Glomerular endothelial cell (primary cell): ENCODE data around the gene SERPIND1. TPM values are rescaled to one million over a fixed set of nuclear protein-coding genes. Genes with fewer than 3 reads are reported as not detected.
"Not testable (repeated sequence)": the region's sequence is repeated elsewhere in the genome, so short reads cannot be mapped to it uniquely, and the experiment has no call there.

ENCODE experiments used
- DNase-seq: peaks from one replicate; pipeline ENCODE4 v3.0.0-alpha.2; 2011; ENCODE audit warnings: low read depth, low spot score; ENCODE audit errors: extremely low read depth
- total RNA-seq: library from RNA; depleted of rRNA; stranded (reverse); fragments of >200 nt; gene quantifications from 2 replicates; pipeline ENCODE4 v1.2.3, GENCODE V29; 2015

SERPIND1 gene
- total RNA-seq, 1 donor from 2014 or later: 1.4 TPM

DNA sequence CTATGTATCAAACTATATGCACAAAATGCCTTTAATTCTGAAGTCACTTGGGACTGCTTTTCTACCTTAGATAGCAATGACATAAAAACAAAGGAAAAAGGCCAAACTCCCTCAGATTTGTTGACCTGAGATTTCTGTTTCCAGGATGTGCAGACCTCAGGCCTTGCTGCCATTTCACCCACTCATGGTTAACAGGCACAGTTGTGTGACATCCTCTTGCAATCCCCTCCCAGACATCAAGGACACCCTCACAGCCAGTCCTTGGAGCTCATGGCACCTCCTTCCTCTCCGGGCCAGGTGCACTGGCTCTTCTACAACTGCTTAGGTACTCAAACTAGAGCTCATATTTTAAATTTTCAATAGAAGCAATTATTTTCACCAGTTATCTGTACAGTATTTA lies 37.3 kb downstream of the SERPIND1 start:
- DNase-seq: no peak

DNA sequence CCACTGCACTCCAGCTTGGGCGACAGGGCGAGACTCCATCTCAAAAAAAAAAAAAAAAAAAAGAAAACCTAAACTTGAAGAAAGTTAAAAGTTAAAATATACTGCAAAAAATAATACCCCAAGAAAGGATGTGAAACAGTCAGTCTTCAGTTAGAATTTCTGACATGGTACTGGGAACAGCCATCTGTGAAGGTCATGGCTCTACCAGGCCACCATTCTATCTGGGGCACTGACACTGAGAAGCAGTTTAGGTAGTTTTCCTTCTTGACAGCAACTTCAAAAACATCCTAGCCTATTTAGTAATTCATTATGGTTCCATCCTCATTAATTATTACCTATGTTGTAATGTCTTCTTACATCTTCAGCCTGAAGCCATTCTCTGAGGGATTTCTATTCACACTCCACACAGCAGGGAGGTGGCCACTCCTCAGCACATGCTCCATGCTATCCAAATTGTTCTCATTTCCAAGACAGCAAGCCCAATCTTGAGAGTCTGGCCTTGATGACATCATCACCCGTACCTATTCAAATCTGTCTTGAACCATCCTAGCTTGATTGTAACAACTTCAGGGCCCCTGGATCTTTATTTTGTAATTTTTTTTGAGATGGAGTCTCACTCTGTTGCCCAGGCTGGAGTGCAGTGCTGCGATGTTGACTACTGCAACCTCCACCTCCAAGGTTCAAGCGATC lies 38.2 kb downstream of the SERPIND1 start:
- no peak for DNase-seq

DNA sequence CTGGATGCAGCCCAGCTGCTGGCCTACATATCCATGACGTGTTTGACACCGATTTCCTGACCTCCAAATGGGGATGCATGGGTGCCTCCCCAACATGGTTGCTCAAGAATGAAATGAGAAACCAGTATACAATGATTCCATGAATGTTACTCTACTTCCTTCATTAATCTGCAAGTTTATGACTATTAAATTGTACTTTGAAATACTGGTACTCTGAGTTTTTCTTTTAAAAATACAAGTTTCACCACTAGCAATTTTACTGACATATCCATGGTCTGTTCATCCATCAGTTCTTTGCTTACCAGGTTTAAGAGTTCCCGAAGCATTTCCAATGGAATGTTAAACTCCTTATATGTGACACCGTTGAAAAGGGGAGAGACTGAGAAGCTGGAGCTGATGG lies 39.1 kb downstream of the SERPIND1 start:
- no peak for DNase-seq

DNA sequence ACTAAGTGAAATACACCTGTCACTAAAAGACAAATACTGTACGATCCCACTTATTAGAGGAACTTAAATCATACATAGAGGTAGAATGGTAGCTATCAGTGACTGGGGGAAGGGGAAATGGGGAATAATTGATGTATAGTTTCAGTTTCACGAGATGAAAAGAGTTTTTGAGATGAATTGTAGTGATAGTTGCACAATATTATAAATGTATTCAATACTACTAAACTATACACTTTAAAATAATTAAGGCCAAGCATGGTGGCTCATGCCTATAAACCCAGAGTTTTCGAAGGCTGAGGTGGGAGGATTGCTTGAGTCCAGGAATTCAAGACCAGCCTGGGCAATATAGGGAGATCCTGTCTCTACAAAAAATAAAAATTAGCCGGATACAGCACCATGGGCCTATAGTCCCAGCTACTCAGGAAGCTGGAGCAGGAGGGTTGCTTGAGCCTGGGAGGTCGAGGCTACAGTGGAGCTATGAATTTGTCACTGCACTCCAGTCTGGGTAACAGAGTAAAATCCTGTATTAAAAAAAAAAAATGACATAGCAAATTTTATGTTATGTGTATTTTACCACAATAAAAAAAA lies 40.4 kb downstream of the SERPIND1 start:
- DNase-seq: no peak

DNA sequence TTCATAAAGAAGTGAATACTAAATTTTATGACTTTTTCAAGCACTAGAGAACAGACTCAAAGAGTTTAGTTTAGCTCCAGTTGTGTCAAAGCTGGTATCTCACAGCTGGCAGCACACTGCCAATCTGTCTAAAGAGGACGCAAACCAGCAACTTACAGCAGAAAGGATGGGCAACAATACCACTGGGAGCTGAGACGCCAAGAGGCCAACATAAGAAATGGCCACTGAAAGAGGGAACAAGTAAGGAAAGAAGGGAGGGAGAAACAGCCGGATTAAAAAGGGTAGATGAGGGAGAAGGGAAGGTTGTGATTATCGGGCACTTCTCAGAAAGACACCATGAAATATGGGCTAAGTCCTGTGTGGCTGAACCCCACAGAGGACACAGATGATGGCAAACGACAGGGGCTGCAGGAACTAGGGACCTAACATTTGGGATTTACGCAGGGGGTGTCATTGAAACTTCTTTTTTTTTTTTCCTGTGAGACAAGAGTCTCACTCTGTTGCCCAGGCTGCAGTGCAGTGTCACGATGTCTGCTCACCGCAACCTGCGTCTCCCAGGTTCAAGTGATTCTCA lies 41.7 kb downstream of the SERPIND1 start:
- DNase-seq: no peak

DNA sequence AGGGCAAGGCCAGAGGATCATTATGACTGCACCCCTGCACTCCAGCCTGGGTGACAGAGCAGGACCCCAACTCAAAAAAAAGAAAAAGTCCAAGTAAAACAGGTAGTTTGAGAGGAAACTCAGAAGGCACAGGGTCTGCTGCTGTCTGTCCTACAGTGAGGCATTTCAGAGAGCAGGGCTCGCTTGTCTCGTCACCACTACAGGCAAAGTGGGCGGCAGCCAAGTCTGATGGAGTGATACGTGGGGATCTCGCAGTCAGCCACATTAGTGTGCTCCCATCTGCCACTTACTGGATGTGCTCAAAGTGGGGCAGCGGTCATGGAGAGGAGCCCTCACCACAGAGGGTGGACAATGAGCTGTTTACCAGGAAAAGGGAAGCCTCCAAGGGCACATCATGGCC lies 42.6 kb downstream of the SERPIND1 start:
- DNase-seq: no peak

DNA sequence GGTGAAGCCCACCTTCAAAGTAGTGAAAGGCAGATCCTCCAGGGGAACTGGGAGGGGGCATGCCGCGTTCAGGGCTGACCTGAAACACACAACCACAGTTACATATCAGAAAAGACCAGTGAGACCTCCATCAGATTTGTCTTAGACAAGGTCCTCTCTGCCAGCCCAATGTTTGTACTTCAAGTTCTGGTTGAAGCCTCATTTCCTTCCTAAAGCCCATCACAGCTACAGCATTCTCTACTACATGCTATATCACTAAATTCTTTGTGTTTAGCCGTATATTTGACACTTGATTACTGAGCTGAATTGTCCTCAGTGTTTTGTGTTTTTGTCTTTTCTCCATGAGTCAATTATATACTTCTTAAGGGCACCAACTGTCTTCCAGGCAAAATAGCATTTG lies 44.6 kb downstream of the SERPIND1 start:
- DNase-seq: no peak

DNA sequence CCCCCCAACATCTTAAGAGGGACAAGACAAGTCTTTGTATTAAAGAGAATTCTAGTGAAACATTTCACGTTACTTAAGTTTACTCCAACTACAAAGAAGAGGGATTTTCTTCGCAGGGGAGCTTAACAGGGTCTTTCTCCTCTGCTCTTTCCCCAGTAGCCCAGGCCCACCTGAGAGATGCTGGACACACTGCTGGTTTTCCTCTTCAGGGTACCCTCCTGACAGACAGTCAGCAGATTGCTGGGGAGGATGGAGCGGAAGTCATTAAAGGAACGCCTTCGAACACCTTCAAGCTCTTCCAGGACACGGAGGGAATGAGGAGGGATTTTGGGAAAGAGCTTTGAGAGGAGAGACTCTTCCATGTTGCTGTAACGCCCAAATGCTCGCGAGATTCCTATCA lies 45.6 kb downstream of the SERPIND1 start:
- DNase-seq: no peak

DNA sequence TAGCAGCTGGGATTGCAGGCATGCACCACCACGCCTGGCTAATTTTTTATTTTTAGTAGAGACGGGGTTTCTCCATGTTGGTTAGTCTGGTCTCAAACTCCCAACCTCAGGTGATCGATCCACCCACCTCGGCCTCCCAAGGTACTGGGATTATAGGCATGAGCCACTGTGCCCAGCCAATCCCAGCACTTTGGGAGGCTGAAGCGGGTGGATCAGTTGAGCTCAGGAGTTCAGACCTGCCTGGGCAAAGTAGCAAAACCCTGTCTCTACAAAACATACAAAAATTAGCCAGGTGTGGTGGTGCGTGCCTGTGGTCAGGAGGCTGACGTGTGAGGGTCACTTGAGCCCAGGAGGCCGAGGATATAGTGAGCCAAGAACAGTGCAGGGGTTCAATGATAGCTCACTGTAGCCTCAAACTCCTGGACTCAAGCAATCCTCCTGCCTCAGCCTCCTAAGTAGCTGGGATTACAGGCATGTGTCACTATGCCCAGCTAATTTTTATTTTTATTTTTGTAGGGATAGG lies 47.9 kb downstream of the SERPIND1 start:
- DNase-seq: not testable (repeated sequence)

DNA sequence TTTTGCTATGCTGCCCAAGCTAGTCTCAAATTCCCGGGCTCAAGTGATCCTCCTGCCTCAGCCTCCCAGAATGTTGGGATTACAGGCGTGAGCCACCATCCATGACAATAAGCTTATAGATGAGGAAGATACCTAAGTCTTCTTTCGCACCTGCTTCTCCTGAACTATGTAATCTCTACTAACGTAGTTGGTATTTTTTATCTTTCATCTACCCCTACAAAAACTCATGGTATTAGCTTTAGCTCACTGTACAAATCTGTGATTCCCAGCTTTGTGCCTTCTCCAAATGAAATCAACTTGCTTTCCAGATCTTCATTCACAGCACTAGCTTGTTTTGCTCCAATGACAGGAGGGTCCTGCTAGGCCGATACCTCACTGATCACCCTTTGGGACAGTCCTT lies 48.3 kb downstream of the SERPIND1 start:
- DNase-seq: no peak

DNA sequence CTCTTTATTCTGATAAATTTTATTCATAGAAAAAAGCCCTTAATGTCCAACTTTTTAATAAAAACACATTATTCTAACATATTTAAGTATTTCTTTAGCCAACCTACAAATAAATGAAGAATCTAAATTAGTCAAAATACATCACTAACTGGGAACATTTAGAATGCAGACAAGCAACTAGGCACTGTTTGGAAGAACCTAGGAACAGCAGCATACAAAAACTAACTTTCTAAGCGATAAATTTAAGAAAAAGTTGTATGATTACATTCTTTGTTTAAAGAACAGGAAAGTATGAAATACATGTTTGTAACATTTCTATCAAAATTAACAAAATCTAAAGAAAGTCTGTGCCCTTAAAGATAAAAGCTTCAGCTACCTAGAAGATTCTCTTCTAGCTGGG lies 49.4 kb downstream of the SERPIND1 start:
- no peak for DNase-seq

DNA sequence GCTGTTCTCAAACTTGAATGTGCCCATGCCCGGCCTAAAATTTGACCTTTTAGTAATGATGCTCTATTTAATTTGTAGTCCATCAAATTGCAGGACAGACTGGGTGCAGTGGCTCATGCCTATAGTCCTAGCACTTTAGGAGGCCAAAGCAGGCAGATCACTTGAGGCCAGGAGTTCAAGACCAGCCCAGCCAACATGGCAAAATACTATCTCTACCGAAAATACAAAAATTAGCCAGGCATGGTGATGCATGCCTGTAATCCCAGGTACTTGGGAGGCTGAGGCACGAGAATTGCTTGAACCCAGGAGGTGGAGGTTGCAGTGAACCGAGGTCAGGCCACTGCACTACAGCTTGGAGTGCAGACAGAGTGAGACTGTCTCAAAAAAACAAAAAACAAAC lies 51.3 kb downstream of the SERPIND1 start:
- not testable (repeated sequence) for DNase-seq

DNA sequence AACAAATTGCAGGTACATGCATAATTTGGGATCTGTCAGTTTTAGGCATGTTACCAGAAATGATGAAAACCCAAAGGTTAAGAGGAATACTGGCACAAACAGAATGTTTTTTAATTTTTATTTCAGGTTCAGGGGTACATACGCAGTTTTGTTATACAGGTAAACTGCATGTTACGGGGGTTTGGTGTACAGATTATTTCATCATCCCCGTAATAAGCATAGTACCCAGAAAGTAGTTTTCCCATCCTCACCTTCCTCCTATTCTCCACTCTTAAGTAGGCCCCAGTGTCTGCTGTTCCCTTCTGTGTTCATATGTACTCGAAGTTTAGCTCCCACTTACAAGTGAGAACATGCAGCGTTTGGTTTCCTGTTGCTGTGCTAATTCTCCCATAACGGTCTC lies 51.7 kb downstream of the SERPIND1 start:
- DNase-seq: no peak

DNA sequence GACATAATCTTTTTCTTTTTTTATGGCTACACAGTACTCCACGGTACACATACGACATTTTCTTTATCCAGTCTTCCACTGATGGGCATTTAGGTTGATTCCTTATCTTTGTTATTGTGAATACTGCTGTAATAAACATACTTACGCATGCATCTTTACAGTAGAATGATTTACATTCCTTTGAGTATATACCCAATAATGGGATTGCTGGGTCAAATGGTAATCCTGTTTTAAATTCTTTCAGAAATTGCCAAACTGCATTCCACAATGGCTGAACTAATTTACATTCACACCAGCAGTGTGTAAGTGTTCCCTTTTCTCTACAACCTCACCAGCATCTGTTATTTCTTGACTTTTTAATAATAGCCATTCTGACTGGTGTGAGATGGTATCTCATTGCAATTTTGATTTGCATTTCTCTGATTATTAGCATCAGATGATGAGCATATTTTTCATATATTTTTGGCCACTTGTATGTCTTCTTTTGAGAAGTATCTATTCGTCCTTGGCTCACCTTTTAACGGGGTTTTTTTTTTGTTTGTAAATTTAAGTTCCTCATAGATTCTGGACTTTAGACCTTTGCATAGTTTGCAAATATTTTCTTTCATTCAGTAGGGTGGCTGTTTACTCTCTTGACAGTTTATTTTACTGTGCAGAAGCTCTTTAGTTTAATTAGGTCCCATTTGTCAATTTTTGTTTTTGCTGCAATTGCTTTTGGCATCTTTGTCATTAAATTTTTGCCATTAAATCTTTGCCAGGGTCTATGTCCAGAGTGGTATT lies 52.6 kb downstream of the SERPIND1 start:
- not testable (repeated sequence) for DNase-seq

DNA sequence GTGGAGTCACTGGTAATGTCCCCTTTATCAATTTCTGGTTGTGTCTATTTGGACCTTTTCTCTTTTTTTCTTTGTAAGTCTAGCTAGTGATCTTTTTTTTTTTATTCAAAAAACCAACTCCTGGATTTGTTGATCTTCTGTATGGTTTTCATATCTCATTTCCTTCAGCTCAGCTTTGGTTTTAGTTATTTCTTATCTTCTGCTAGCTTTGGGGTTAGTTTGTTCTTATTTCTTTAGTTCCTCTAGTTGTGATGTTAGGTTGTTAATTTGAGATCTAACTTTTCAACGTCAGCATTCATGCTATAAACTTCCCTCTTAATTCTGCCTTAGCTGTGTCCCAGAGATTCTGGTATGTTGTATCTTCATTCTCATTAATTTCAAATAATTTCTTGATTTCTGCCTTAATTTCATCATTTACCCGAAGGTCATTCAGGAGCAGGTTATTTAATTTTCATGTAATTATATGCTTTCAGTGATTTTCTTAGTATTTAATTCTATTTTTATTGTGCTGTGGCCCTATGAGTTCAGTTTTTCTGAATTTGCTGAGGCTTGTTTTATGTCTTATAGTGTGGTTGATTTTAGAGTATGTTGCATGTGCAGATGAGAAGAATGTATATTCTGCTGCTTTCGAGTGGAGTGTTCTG lies 55.7 kb downstream of the SERPIND1 start:
- DNase-seq: no peak

DNA sequence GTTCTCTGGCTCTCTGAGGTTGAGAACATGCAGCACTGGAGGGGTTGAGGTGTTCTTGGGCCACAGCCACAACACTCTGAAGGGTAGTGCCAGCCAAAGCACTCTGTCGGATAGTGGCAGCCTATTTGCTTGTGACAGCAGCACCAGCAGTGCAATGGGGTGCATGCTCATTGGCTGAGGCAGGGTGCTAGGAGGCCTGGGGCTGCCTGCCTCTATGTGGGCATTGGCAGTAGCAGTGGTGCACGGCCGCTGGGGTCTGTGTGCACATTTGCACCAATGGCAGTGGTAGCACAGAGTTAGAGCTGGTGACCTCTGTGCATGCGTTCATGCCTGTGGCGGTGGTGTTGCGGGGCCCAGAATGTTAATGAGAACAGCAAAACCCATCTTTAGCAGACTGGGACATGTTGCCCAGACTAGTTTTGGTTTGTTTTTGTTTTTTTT lies 59.3 kb downstream of the SERPIND1 start:
- DNase-seq: no peak

DNA sequence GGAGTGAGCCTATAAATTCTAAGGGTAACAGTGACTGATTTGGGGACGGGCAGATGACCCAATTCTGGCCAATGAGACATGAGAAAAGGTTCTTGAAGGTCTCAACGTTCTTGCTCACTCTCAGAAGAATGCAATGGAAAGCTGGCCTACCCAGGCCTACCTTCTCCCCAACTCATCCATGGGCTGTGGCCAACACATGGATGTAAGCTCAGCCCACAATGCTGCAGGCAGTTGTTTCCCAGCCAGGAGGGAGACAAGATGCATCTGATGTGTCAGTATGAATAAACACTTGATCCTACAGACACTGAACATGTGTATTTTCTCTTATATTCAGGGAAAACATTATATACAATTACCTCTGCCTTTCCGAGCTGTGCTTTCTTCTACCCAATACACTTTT lies 60.3 kb downstream of the SERPIND1 start:
- no peak for DNase-seq

DNA sequence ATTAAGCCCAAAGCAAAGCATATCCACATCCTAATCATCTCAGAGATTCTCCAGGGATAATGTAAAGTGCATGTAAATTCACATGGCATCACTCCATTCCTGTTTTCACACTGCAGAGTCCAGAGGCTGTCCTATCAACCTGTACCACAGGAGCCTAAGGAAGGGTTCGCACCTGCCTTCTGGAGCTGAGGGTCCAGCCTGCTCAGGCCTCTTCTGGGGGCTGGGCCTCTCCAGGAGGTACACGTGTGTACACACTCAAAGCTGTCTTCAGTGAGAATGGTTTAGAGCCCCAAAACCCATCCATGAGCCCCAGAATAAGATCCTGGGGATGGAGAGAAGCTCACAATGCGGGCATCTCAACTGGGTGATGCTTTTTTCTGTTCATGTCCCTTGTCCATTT lies 60.8 kb downstream of the SERPIND1 start:
- no peak for DNase-seq
